HEK293 (cell line): ENCODE measurements around the gene PHF8.

Experiments
- CTCF ChIA-PET: fragments of 350-600 bp; formaldehyde crosslinking; extraction: SDS; loops from one replicate; lab custom pipeline; 2021; ENCODE audit warnings: antibody characterized with exemption; lab: Yijun Ruan, JAX
- POLR2A ChIA-PET: fragments of 300-600 bp; formaldehyde crosslinking; extraction: SDS; loops from one replicate; lab custom pipeline; 2020; ENCODE audit warnings: antibody characterized with exemption, inconsistent platforms; lab: Yijun Ruan, JAX
- H3K27ac ChIP-seq: fragments of 200-500 bp; sonication (Bioruptor generic); 2 replicates; pipeline ENCODE4 v1.5.1; 2014; ENCODE audit warnings: low read depth, low read length, control low read depth, inconsistent platforms; ENCODE audit errors: extremely low read depth
- H3K36me3 ChIP-seq, 2 experiments: fragments of 200-500 bp in 1 of 2; sonication (Bioruptor generic) in 1 of 2; 1 replicate in 1 of 2; 2 replicates in 1 of 2; pipeline ENCODE4 v1.5.1; 2014 to 2017; ENCODE audit warnings: inconsistent platforms in 2 of 2, low read length in 2 of 2; ENCODE audit not compliant: control insufficient read depth in 2 of 2, insufficient read depth in 1 of 2
- H3K4me1 ChIP-seq: fragments of 200-500 bp; sonication (Bioruptor generic); 2 replicates; pipeline ENCODE4 v1.5.1; 2014; ENCODE audit warnings: mild to moderate bottlenecking, low read length, inconsistent platforms; ENCODE audit not compliant: control insufficient read depth, insufficient read depth
- H3K4me3 ChIP-seq: 2 replicates; pipeline ENCODE4 v1.5.1; 2011; ENCODE audit warnings: low read depth, mild to moderate bottlenecking, control low read depth, low read length, moderate library complexity
- H3K9me3 ChIP-seq: fragments of 200-500 bp; sonication (Bioruptor generic); 2 replicates; pipeline ENCODE4 v1.5.1; 2014; ENCODE audit warnings: low read depth, low read length, inconsistent platforms; ENCODE audit not compliant: control insufficient read depth, insufficient read depth
- BCL11A ChIP-seq: fragments of 450-650 bp; formaldehyde crosslinking; IDR thresholded peaks from 2 replicates; pipeline ENCODE4 v1.5.1; 2016; ENCODE audit warnings: low read depth, missing biosample characterization, missing genetic modification characterization
- FEZF1 ChIP-seq: fragments of 450-650 bp; formaldehyde crosslinking; IDR thresholded peaks from 2 replicates; pipeline ENCODE4 v1.5.1; 2016; ENCODE audit warnings: missing biosample characterization, missing genetic modification characterization
- HOXC10 ChIP-seq: sonication (generic); formaldehyde crosslinking; IDR thresholded peaks from 2 replicates; pipeline ENCODE4 v1.8.1; 2023; ENCODE audit warnings: mild to moderate bottlenecking, missing genetic modification reagents
- IKZF3 ChIP-seq: fragments of 450-650 bp; IDR thresholded peaks from 2 replicates; pipeline ENCODE4 v1.5.0; 2018; ENCODE audit warnings: missing biosample characterization, mild to moderate bottlenecking, missing genetic modification characterization, moderate library complexity
- OVOL3 ChIP-seq: fragments of 450-650 bp; formaldehyde crosslinking; IDR thresholded peaks from 2 replicates; pipeline ENCODE4 v1.5.1; 2016; ENCODE audit warnings: missing biosample characterization, missing genetic modification characterization
- SETDB1 ChIP-seq: IDR thresholded peaks from one replicate; pipeline ENCODE4 v1.6.1; 2017; ENCODE audit warnings: mild to moderate bottlenecking, low read length, moderate library complexity, mixed read lengths; ENCODE audit not compliant: insufficient read length
- WT1 ChIP-seq: fragments of 450-650 bp; formaldehyde crosslinking; IDR thresholded peaks from 2 replicates; pipeline ENCODE4 v1.5.1; 2016; ENCODE audit warnings: missing biosample characterization, missing genetic modification characterization
- ZBTB49 ChIP-seq: fragments of 450-650 bp; formaldehyde crosslinking; IDR thresholded peaks from 2 replicates; pipeline ENCODE4 v1.5.1; 2016; ENCODE audit warnings: missing biosample characterization, missing genetic modification characterization, low read depth
- ZBTB6 ChIP-seq: fragments of 450-650 bp; formaldehyde crosslinking; IDR thresholded peaks from 2 replicates; pipeline ENCODE4 v1.5.1; 2017; ENCODE audit warnings: missing biosample characterization, missing genetic modification characterization
- ZBTB7A ChIP-seq: fragments of 450-650 bp; formaldehyde crosslinking; IDR thresholded peaks from 2 replicates; pipeline ENCODE4 v1.5.1; 2016; ENCODE audit warnings: low read depth, missing biosample characterization, missing genetic modification characterization
- ZNF10 ChIP-seq: fragments of 450-650 bp; formaldehyde crosslinking; IDR thresholded peaks from 2 replicates; pipeline ENCODE4 v1.5.1; 2017; ENCODE audit warnings: missing biosample characterization, missing genetic modification characterization
- ZNF146 ChIP-seq: fragments of 450-650 bp; formaldehyde crosslinking; IDR thresholded peaks from 2 replicates; pipeline ENCODE4 v1.5.1; 2016; ENCODE audit warnings: missing biosample characterization, missing genetic modification characterization
- ZNF157 ChIP-seq: fragments of 450-650 bp; formaldehyde crosslinking; IDR thresholded peaks from 2 replicates; pipeline ENCODE4 v1.5.1; 2016; ENCODE audit warnings: missing biosample characterization, missing genetic modification characterization
- ZNF175 ChIP-seq: fragments of 450-650 bp; formaldehyde crosslinking; IDR thresholded peaks from 2 replicates; pipeline ENCODE4 v1.5.1; 2016; ENCODE audit warnings: missing biosample characterization, missing genetic modification characterization
- ZNF214 ChIP-seq: fragments of 450-650 bp; formaldehyde crosslinking; IDR thresholded peaks from 2 replicates; pipeline ENCODE4 v1.5.1; 2017; ENCODE audit warnings: missing biosample characterization, mild to moderate bottlenecking, missing genetic modification characterization, borderline replicate concordance
- ZNF37A ChIP-seq: fragments of 450-650 bp; IDR thresholded peaks from 2 replicates; pipeline ENCODE4 v1.5.1; 2018; ENCODE audit warnings: missing biosample characterization, missing genetic modification characterization
- ZNF544 ChIP-seq: fragments of 450-650 bp; formaldehyde crosslinking; IDR thresholded peaks from 2 replicates; pipeline ENCODE4 v1.5.0; 2017; ENCODE audit warnings: missing biosample characterization, missing genetic modification characterization
- ZNF610 ChIP-seq: fragments of 450-650 bp; formaldehyde crosslinking; IDR thresholded peaks from 2 replicates; pipeline ENCODE4 v1.5.1; 2016; ENCODE audit warnings: missing biosample characterization, missing genetic modification characterization, borderline replicate concordance
- ZNF626 ChIP-seq: fragments of 450-650 bp; sonication (Bioruptor Pico); formaldehyde crosslinking; IDR thresholded peaks from 2 replicates; pipeline ENCODE4 v1.5.1; 2018; ENCODE audit warnings: missing biosample characterization, missing genetic modification characterization, inconsistent platforms
- ZNF664 ChIP-seq: fragments of 450-650 bp; formaldehyde crosslinking; IDR thresholded peaks from 2 replicates; pipeline ENCODE4 v1.5.1; 2016; ENCODE audit warnings: missing biosample characterization, missing genetic modification characterization
- ZNF76 ChIP-seq: fragments of 450-650 bp; formaldehyde crosslinking; IDR thresholded peaks from 2 replicates; pipeline ENCODE4; 2016; ENCODE audit warnings: low read depth, missing biosample characterization, missing genetic modification characterization, borderline replicate concordance
- ZNF776 ChIP-seq: fragments of 450-650 bp; formaldehyde crosslinking; IDR thresholded peaks from 2 replicates; pipeline ENCODE4 v1.5.0; 2017; ENCODE audit warnings: missing biosample characterization, missing genetic modification characterization, borderline replicate concordance
- ZSCAN30 ChIP-seq: fragments of 450-650 bp; IDR thresholded peaks from 2 replicates; pipeline ENCODE4 v1.5.1; 2018; ENCODE audit warnings: missing biosample characterization, mild to moderate bottlenecking, missing genetic modification characterization, moderate library complexity
- TF ChIP-seq, protein P1 (sequence below): fragments of 450-650 bp; formaldehyde crosslinking; IDR thresholded peaks from 2 replicates; pipeline ENCODE4 v1.5.1; 2016; ENCODE audit warnings: missing biosample characterization, missing genetic modification characterization
- TF ChIP-seq, protein P2 (sequence below): fragments of 450-650 bp; formaldehyde crosslinking; IDR thresholded peaks from 2 replicates; pipeline ENCODE4 v1.5.1; 2016; ENCODE audit warnings: missing biosample characterization, missing genetic modification characterization

PHF8 gene

DNA sequence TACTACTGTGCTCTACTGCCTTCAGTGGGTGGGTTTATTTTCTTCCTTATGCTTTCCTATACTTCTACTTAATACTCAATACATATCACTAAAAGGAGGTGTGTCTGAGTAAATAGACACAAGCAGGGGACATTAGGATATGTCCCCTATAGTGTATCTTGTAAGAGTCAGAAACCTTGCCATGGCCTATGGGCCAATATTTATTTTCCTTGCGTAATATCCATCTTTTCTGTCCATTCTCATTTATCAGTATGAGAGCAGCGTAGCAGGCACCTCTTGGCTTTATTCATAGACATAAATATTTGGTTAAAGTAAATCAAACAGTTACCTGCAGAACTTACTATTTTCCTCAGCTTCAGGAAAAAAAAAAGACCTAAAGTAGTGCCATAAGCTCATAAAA, 46.6 kb upstream of the PHF8 start:
- no peaks in the 10 kb centered on the region; a peak in 1 of 3 replicates for H3K36me3 ChIP-seq
- CTCF ChIA-PET = no interaction called here

DNA sequence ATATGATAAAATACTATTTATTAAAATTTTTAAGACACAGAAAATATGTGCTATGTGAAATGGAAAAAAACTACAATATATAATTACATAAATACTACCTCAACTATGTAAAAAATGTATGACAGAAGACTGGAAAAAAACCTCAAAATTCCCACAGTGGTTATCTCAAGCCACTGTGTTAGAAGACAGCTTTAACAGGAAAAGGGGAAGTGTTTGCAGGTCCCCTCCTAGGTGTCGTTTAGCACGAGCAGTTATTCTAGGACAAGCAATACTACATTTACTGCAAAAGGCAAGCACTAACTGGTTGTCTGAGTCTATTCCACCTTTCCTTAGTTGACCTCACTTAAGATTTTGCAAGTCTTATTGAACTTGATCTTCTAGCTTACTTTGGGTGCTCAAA, 44.9 kb upstream of the PHF8 start:
- ChIA-PET CTCF (interaction anchor here (0.6 kb wide), 1 partner anchor 774 kb away, joined by 3 read pairs; no protein-coding TSS in a partner anchor), POLR2A (no interaction called here)
- Histone ChIP-seq H3K9me3 (no peaks in the 10 kb centered on the region), H3K4me3 (no peak overlapping the region), H3K4me1 (no peaks in the 10 kb centered on the region), H3K36me3 (peaks cover 0 to 5% of the 10 kb centered on the region in 2 experiments; a peak in 2 of 3 replicates), H3K27ac (no peak overlapping the region)
- TF ChIP-seq BCL11A (tag by site-specific recombination) (no peak), ZNF146 (tag by site-specific recombination) (no peak), ZBTB7A (tag by site-specific recombination) (no peak), WT1 (tag by site-specific recombination) (no peak), SETDB1 (no peak), ZNF76 (tag by site-specific recombination) (no peak), ZNF37A (no peak), FEZF1 (tag by site-specific recombination) (no peak), ZNF776 (tag by site-specific recombination) (no peak), ZNF10 (tag by site-specific recombination) (no peak), ZNF157 (tag by site-specific recombination) (no peak), ZBTB6 (tag by site-specific recombination) (no peak), ZNF214 (tag by site-specific recombination) (no peak), ZNF610 (no peak), ZNF626 (tag by site-specific recombination) (no peak), HOXC10 (CRISPR knock-in tag) (no peak), ZSCAN30 (tag by site-specific recombination) (no peak), ZNF664 (no peak)
- TF ChIP-seq, protein P1, sequence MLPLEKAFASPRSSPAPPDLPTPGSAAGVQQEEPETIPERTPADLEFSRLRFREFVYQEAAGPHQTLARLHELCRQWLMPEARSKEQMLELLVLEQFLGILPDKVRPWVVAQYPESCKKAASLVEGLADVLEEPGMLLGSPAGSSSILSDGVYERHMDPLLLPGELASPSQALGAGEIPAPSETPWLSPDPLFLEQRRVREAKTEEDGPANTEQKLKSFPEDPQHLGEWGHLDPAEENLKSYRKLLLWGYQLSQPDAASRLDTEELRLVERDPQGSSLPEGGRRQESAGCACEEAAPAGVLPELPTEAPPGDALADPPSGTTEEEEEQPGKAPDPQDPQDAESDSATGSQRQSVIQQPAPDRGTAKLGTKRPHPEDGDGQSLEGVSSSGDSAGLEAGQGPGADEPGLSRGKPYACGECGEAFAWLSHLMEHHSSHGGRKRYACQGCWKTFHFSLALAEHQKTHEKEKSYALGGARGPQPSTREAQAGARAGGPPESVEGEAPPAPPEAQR (tag by site-specific recombination) = no peak
- TF ChIP-seq, protein P2, sequence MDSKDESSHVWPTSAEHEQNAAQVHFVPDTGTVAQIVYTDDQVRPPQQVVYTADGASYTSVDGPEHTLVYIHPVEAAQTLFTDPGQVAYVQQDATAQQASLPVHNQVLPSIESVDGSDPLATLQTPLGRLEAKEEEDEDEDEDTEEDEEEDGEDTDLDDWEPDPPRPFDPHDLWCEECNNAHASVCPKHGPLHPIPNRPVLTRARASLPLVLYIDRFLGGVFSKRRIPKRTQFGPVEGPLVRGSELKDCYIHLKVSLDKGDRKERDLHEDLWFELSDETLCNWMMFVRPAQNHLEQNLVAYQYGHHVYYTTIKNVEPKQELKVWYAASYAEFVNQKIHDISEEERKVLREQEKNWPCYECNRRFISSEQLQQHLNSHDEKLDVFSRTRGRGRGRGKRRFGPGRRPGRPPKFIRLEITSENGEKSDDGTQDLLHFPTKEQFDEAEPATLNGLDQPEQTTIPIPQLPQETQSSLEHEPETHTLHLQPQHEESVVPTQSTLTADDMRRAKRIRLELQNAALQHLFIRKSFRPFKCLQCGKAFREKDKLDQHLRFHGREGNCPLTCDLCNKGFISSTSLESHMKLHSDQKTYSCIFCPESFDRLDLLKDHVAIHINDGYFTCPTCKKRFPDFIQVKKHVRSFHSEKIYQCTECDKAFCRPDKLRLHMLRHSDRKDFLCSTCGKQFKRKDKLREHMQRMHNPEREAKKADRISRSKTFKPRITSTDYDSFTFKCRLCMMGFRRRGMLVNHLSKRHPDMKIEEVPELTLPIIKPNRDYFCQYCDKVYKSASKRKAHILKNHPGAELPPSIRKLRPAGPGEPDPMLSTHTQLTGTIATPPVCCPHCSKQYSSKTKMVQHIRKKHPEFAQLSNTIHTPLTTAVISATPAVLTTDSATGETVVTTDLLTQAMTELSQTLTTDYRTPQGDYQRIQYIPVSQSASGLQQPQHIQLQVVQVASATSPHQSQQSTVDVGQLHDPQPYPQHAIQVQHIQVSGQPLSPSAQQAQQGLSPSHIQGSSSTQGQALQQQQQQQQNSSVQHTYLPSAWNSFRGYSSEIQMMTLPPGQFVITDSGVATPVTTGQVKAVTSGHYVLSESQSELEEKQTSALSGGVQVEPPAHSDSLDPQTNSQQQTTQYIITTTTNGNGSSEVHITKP (tag by site-specific recombination) = no peak

More for the DNA sequence above, 46.6 kb upstream of the PHF8 start:
- no peak overlapping the region for H3K4me3 ChIP-seq
- POLR2A ChIA-PET = no interaction called here
- TF ChIP-seq ZNF175 = no peak
- TF ChIP-seq ZBTB49 (tag by site-specific recombination) = no peak
- TF ChIP-seq IKZF3 (tag by site-specific recombination) = no peak
- TF ChIP-seq OVOL3 (tag by site-specific recombination) = no peak
- no peak for TF ChIP-seq ZNF544
- TF ChIP-seq, all 188 proteins: peak for 0
- no peaks in the 10 kb centered on the region for H3K4me1 ChIP-seq
- H3K9me3 ChIP-seq = no peaks in the 10 kb centered on the region
- no peak overlapping the region for H3K27ac ChIP-seq
